Kidney (tissue), 14 donors: ENCODE measurements around the gene SLC25A13. TPM values are rescaled to one million over a fixed set of nuclear protein-coding genes. Genes with fewer than 3 reads are reported as not detected.

Experiments
- DNase-seq, 5 donors: peaks; one replicate each; pipeline ENCODE4 v3.0.0-alpha.2; 2013 to 2020
- FAIRE-seq: peaks from 2 replicates; lab custom pipeline; 2012; peaks lifted over from hg19 to GRCh38; lab: Jason Lieb, UNC
- H3K27ac ChIP-seq, 2 donors: one replicate each; pipeline ENCODE4 v1.7.0; 2013; ENCODE audit warnings: low read depth in 2 of 2, low read length in 2 of 2, inconsistent platforms in 1 of 2
- H3K27me3 ChIP-seq: one replicate; pipeline ENCODE4 v1.7.1; 2013; ENCODE audit warnings: low read length, inconsistent platforms; ENCODE audit not compliant: control insufficient read depth, insufficient read depth
- H3K36me3 ChIP-seq, 3 donors: one replicate each; pipeline versions ENCODE4 v1.7.0 to v1.7.1; 2013; ENCODE audit warnings: low read length in 3 of 3, control low read depth in 1 of 3, inconsistent platforms in 1 of 3; ENCODE audit not compliant: insufficient read depth in 3 of 3, control insufficient read depth in 2 of 3
- H3K4me1 ChIP-seq, 3 donors: one replicate each; pipeline versions ENCODE4 v1.7.0 to v1.7.1; 2013; ENCODE audit warnings: low read length in 3 of 3, inconsistent platforms in 1 of 3, low read depth in 1 of 3; ENCODE audit not compliant: control insufficient read depth in 2 of 3, insufficient read depth in 2 of 3
- H3K4me3 ChIP-seq, 3 donors: one replicate each; pipeline versions ENCODE4 v1.7.0 to v1.8.1; 2013; ENCODE audit warnings: low read length in 3 of 3, control low read depth in 1 of 3, inconsistent platforms in 1 of 3
- H3K9ac ChIP-seq, 3 donors: one replicate each; pipeline versions ENCODE4 v1.7.0 to v1.7.1; 2013; ENCODE audit warnings: low read length in 3 of 3, control low read depth in 1 of 3, inconsistent platforms in 1 of 3
- H3K9me3 ChIP-seq, 3 donors: one replicate each; pipeline versions ENCODE4 v1.7.0 to v1.7.1; 2013; ENCODE audit warnings: low read length in 3 of 3, control low read depth in 1 of 3, inconsistent platforms in 1 of 3; ENCODE audit not compliant: control insufficient read depth in 2 of 3, insufficient read depth in 1 of 3
- CTCF ChIP-seq: IDR thresholded peaks from 3 replicates; pipeline ENCODE4 v1.5.1; 2012; ENCODE audit warnings: mild to moderate bottlenecking, moderate library complexity, borderline replicate concordance; ENCODE audit not compliant: insufficient read depth; ENCODE audit errors: extremely low read depth
- intact Hi-C: fragments of 100-400 bp; cut with DNase I; formaldehyde crosslinking; loops from one replicate; pipeline ENCODE4 v1.11.1; 2022
- polyA plus RNA-seq: library from polyadenylated mRNA; stranded (reverse); fragments of 350-450 nt; fragmentation: Illumina TruSeq; extraction: RNeasy Lipid Tissue Mini Kit (QIAGEN cat#74804); gene quantifications from one replicate; pipeline ENCODE4 v1.2.3, GENCODE V29; 2014; ENCODE audit warnings: low read depth, low replicate concordance; ENCODE audit not compliant: insufficient read depth
- total RNA-seq: library from RNA; stranded (reverse); fragmentation: NEBNext Ultra II Directional; extraction: Animal tissue kit (Norgen Biotek cat#: 25700); gene quantifications from one replicate; pipeline ENCODE4 v1.2.1, GENCODE V29; 2021
- donor health status: control.
- donor health status: control.
- donor health status: control.
- donor health status: control.
- donor health status: control.
- donor health status: DM: yes; HTN: yes; CAD: no.
- donor health status: Normal renal cell carcinoma (clear cell type).

The SLC25A13 gene
- total and polyA plus RNA-seq, 2 donors from 2014 or later, result 23.9 to 32.1 TPM

- Histone ChIP-seq H3K4me1 (peaks cover 0 to 3% (median under 1%) of the 10 kb centered on the region in 3 donors), H3K27me3 (no peaks in the 10 kb centered on the region), H3K9me3 (no peaks in the 10 kb centered on the region), H3K4me3 (no peak overlapping the region), H3K27ac (no peak overlapping the region), H3K9ac (no peak overlapping the region), H3K36me3 (no peaks in the 10 kb centered on the region)
- intact Hi-C loops, result no loop called here
- DNase-seq (no peak), FAIRE-seq (no peak)
- no peak for TF ChIP-seq CTCF
Observed at GRCh38 chr7:96241855-96242254, 80.0 kb downstream of the SLC25A13 start.

GRCh38 chr7:96238976-96239766 lies 82.7 kb downstream of the SLC25A13 start:
- intact Hi-C loops, result no loop called here
- FAIRE-seq (no peak), DNase-seq (no peak)
- H3K9ac ChIP-seq, result no peak overlapping the region
- no peak for TF ChIP-seq CTCF
- H3K4me1 ChIP-seq, result peaks cover 0 to 10% (median 6%) of the 10 kb centered on the region in 3 donors
- no peaks in the 10 kb centered on the region for H3K9me3 ChIP-seq
- H3K36me3 ChIP-seq, result no peaks in the 10 kb centered on the region
- no peak overlapping the region for H3K4me3 ChIP-seq
- H3K27ac ChIP-seq, result no peak overlapping the region
- no peaks in the 10 kb centered on the region for H3K27me3 ChIP-seq

GRCh38 chr7:96238474-96238873 lies 83.4 kb downstream of the SLC25A13 start:
- FAIRE-seq, result no peak
- H3K27ac ChIP-seq, result no peak overlapping the region
- no peaks in the 10 kb centered on the region for H3K9me3 ChIP-seq
- no peaks in the 10 kb centered on the region for H3K27me3 ChIP-seq
- peak in 2 of 5 donors; percentile 21 to 32 for DNase-seq
- no peak for TF ChIP-seq CTCF
- H3K4me3 ChIP-seq, result no peak overlapping the region
- no peaks in the 10 kb centered on the region for H3K36me3 ChIP-seq
- H3K4me1 ChIP-seq, result peaks cover 0 to 10% (median 6%) of the 10 kb centered on the region in 3 donors
- intact Hi-C loops, result no loop called here
- no peak overlapping the region for H3K9ac ChIP-seq
